Loucy (cell line): ENCODE results near the gene PCNT.

Source experiments
- EZH2phosphoT487 ChIP-seq: fragments of 200-600 bp; IDR thresholded peaks from 2 replicates; pipeline ENCODE4 v1.6.1; 2018; ENCODE audit warnings: antibody characterized with exemption, mild to moderate bottlenecking, moderate library complexity, borderline replicate concordance
- TF ChIP-seq, protein P1 (sequence below): fragments of 200-600 bp; sonication (generic); conservative IDR thresholded peaks from 2 replicates; pipeline ENCODE4 v1.5.1; 2014; ENCODE audit warnings: mild to moderate bottlenecking, antibody characterized with exemption, low read length

DNA sequence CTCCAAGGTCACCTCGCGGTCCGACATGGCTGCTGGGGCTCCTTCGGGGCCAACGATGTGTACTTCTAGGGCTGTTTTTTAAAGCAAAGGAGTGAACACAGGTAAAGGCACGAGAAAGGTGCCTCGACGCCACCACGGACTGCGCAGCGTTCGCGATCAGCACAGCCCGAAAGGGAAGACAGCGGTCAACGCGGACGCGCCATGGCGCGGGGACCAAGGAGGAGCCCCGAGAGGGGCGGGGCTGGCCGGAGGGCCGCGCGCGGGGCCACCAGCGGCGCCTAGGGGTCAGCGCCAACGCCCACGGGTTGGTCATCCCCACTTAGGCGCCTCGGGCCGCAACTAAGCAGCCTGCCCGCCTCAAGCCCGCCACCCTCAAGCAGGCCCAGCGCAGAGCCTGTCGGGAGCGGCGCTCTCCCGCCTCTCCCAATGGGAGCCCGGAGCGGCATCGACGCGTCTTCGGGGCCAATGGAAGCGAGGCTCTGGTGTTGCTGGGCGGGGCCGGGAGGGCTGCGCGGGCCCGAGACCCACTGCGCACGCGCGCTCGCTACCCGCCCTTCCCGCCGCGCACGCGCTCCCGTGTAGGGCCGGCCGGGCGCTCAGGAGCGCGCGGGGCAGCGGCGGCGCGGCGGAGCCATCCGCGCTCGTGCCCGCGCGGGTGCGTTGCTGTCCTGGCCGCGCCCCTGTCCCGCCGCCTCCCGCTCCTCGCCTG, 134.5 kb downstream of the PCNT start, which contains the start of gene DIP2A:
- TF ChIP-seq, protein P1, sequence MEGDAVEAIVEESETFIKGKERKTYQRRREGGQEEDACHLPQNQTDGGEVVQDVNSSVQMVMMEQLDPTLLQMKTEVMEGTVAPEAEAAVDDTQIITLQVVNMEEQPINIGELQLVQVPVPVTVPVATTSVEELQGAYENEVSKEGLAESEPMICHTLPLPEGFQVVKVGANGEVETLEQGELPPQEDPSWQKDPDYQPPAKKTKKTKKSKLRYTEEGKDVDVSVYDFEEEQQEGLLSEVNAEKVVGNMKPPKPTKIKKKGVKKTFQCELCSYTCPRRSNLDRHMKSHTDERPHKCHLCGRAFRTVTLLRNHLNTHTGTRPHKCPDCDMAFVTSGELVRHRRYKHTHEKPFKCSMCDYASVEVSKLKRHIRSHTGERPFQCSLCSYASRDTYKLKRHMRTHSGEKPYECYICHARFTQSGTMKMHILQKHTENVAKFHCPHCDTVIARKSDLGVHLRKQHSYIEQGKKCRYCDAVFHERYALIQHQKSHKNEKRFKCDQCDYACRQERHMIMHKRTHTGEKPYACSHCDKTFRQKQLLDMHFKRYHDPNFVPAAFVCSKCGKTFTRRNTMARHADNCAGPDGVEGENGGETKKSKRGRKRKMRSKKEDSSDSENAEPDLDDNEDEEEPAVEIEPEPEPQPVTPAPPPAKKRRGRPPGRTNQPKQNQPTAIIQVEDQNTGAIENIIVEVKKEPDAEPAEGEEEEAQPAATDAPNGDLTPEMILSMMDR, result no peak
- no peak for TF ChIP-seq EZH2phosphoT487
